ENCODE data around the gene ACIN1. TPM values are rescaled to one million over a fixed set of nuclear protein-coding genes. Genes with fewer than 3 reads are reported as not detected.

Gene ACIN1
- total and polyA plus RNA-seq, 10 of the 15 experiments (the other 5 are each of a cell fraction or from before 2014, with no cell fraction given): 4.3 to 148 (median 93.4) TPM

- TF ChIP-seq CHD4 (IDR thresholded peaks at IDR 0.05) (no peak), KDM1A (IDR thresholded peaks at IDR 0.05; ENCODE audit: borderline replicate concordance) (no peak), HCFC1 (IDR thresholded peaks at IDR 0.05; ENCODE audit: low read length) (peak; percentile 42; the same call in 1 of the 2 replicates), SRF (IDR thresholded peaks at IDR 0.05; ENCODE audit: low read depth in 2 of 2, low read length in 2 of 2) (peak; percentile 65 to 79), MTA2 (IDR thresholded peaks at IDR 0.05; ENCODE audit: low read depth) (peak; percentile 55; the same call in 1 of the 2 replicates), ZNF274 (IDR thresholded peaks at IDR 0.05; ENCODE audit: insufficient read depth, insufficient read length) (no peak), SMARCA5 (IDR thresholded peaks at IDR 0.05) (no peak), NR2C1 (IDR thresholded peaks at IDR 0.05) (peak; percentile 29; the same call in 1 of the 2 replicates), CBFB (IDR thresholded peaks at IDR 0.05; ENCODE audit: low read depth) (peak; percentile 82), ZSCAN29 (IDR thresholded peaks at IDR 0.05) (no peak), BCL11A (IDR thresholded peaks at IDR 0.05; ENCODE audit: low read depth, low read length) (no peak), HDGF (IDR thresholded peaks at IDR 0.05) (peak; percentile 92; the same call in 1 of the 2 replicates), JUND (IDR thresholded peaks at IDR 0.05; ENCODE audit: low read depth, low read length) (no peak), PAX5 (IDR thresholded peaks at IDR 0.05; ENCODE audit: borderline replicate concordance, low read depth, low read length) (no peak), ETV6 (conservative IDR thresholded peaks at IDR 0.05 in 1 of 2, IDR thresholded peaks at IDR 0.05 in 1 of 2; ENCODE audit: borderline replicate concordance in 1 of 2, low read depth in 1 of 2) (no peak), IRF3 (IDR thresholded peaks at IDR 0.05) (no peak), HDAC2 (IDR thresholded peaks at IDR 0.05) (no peak), STAT3 (IDR thresholded peaks at IDR 0.05; ENCODE audit: low read depth, low read length) (no peak), IKZF1 (conservative IDR thresholded peaks at IDR 0.05) (peak; percentile 70), KLF5 (IDR thresholded peaks at IDR 0.05; ENCODE audit: partially characterized antibody) (no peak), TAF1 (IDR thresholded peaks at IDR 0.05; ENCODE audit: borderline replicate concordance, low read depth, low read length) (peak; percentile 73)
- TF ChIP-seq, protein P1, sequence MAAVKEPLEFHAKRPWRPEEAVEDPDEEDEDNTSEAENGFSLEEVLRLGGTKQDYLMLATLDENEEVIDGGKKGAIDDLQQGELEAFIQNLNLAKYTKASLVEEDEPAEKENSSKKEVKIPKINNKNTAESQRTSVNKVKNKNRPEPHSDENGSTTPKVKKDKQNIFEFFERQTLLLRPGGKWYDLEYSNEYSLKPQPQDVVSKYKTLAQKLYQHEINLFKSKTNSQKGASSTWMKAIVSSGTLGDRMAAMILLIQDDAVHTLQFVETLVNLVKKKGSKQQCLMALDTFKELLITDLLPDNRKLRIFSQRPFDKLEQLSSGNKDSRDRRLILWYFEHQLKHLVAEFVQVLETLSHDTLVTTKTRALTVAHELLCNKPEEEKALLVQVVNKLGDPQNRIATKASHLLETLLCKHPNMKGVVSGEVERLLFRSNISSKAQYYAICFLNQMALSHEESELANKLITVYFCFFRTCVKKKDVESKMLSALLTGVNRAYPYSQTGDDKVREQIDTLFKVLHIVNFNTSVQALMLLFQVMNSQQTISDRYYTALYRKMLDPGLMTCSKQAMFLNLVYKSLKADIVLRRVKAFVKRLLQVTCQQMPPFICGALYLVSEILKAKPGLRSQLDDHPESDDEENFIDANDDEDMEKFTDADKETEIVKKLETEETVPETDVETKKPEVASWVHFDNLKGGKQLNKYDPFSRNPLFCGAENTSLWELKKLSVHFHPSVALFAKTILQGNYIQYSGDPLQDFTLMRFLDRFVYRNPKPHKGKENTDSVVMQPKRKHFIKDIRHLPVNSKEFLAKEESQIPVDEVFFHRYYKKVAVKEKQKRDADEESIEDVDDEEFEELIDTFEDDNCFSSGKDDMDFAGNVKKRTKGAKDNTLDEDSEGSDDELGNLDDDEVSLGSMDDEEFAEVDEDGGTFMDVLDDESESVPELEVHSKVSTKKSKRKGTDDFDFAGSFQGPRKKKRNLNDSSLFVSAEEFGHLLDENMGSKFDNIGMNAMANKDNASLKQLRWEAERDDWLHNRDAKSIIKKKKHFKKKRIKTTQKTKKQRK (IDR thresholded peaks at IDR 0.05; ENCODE audit: low read depth, low read length): no peak
- TF ChIP-seq, protein P2, sequence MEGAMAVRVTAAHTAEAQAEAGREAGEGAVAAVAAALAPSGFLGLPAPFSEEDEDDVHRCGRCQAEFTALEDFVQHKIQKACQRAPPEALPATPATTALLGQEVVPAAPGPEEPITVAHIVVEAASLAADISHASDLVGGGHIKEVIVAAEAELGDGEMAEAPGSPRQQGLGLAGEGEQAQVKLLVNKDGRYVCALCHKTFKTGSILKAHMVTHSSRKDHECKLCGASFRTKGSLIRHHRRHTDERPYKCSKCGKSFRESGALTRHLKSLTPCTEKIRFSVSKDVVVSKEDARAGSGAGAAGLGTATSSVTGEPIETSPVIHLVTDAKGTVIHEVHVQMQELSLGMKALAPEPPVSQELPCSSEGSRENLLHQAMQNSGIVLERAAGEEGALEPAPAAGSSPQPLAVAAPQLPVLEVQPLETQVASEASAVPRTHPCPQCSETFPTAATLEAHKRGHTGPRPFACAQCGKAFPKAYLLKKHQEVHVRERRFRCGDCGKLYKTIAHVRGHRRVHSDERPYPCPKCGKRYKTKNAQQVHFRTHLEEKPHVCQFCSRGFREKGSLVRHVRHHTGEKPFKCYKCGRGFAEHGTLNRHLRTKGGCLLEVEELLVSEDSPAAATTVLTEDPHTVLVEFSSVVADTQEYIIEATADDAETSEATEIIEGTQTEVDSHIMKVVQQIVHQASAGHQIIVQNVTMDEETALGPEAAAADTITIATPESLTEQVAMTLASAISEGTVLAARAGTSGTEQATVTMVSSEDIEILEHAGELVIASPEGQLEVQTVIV (IDR thresholded peaks at IDR 0.05; ENCODE audit: borderline replicate concordance, partially characterized antibody): no peak
Observed at GRCh38 chr14:23095196-23096108, 516 bp upstream of the ACIN1 start, which contains the start of gene C14orf119 (continued).

Data from GM12878 (cell line).